Mesodermal cell (in vitro differentiated cells): ENCODE results near the gene PHACTR3.

Source experiments
- H3K27ac ChIP-seq: 2 replicates; pipeline ENCODE4 v1.7.0; 2013; ENCODE audit warnings: mild to moderate bottlenecking, low read depth, low read length, moderate library complexity; ENCODE audit not compliant: severe bottlenecking
- H3K36me3 ChIP-seq: 2 replicates; pipeline ENCODE4 v1.7.1; 2013; ENCODE audit warnings: mild to moderate bottlenecking, low read length, moderate library complexity; ENCODE audit not compliant: control insufficient read depth, insufficient read depth
- H3K4me1 ChIP-seq: one replicate; pipeline ENCODE4 v1.7.1; 2013; ENCODE audit warnings: mild to moderate bottlenecking, low read length; ENCODE audit not compliant: insufficient read depth, control insufficient read depth, poor library complexity, severe bottlenecking
- H3K4me3 ChIP-seq: 2 replicates; pipeline ENCODE4 v1.7.0; 2013; ENCODE audit warnings: low read length, control low read depth, mild to moderate bottlenecking; ENCODE audit not compliant: insufficient read depth, poor library complexity, severe bottlenecking; ENCODE audit errors: extremely low read depth
- H3K9me3 ChIP-seq: 2 replicates; pipeline ENCODE4 v1.7.1; 2013; ENCODE audit warnings: mild to moderate bottlenecking, low read length, moderate library complexity; ENCODE audit not compliant: control insufficient read depth
- WGBS, 2 experiments: methylation state at CpG; one replicate each; pipeline ENCODE4 v1.1.5; 2013; ENCODE audit warnings: missing lambda C conversion rate in 2 of 2; ENCODE audit not compliant: insufficient coverage in 2 of 2; 5-methylcytosine and 5-hydroxymethylcytosine counted together

Gene PHACTR3

GRCh38 chr20:59811681-59812171 is 207.4 kb downstream of the PHACTR3 start:
- Histone ChIP-seq H3K9me3 (no peaks in the 10 kb centered on the region), H3K4me1 (no peaks in the 10 kb centered on the region), H3K27ac (no peak overlapping the region), H3K36me3 (no peaks in the 10 kb centered on the region), H3K4me3 (no peak overlapping the region)
- WGBS, 2 experiments = 83 to 85% methylated on average over 7 of the region's 7 CpGs

GRCh38 chr20:59812286-59813125 is 208.2 kb downstream of the PHACTR3 start:
- Histone ChIP-seq H3K27ac (no peak overlapping the region), H3K4me3 (no peak overlapping the region), H3K4me1 (no peaks in the 10 kb centered on the region), H3K9me3 (no peaks in the 10 kb centered on the region), H3K36me3 (no peaks in the 10 kb centered on the region)
- WGBS, 2 experiments = 88 to 95% methylated on average over 21 to 23 of the region's 23 CpGs

- Histone ChIP-seq H3K27ac (no peak overlapping the region), H3K4me1 (no peaks in the 10 kb centered on the region), H3K36me3 (no peaks in the 10 kb centered on the region), H3K9me3 (no peaks in the 10 kb centered on the region), H3K4me3 (no peak overlapping the region)
- 83 to 92% methylated on average over 16 to 17 of the region's 18 CpGs for WGBS, 2 experiments
These were observed 209.0 kb downstream of the PHACTR3 start for GRCh38 chr20:59813126-59813947.

- 78 to 94% methylated on average over 14 to 15 of the region's 21 CpGs for WGBS, 2 experiments
- Histone ChIP-seq H3K36me3 (no peaks in the 10 kb centered on the region), H3K9me3 (no peaks in the 10 kb centered on the region), H3K27ac (no peak overlapping the region), H3K4me1 (no peaks in the 10 kb centered on the region), H3K4me3 (no peak overlapping the region)
These were observed 209.9 kb downstream of the PHACTR3 start for GRCh38 chr20:59813948-59814839.

GRCh38 chr20:59814840-59815340 is 210.6 kb downstream of the PHACTR3 start:
- Histone ChIP-seq H3K4me3 (no peak overlapping the region), H3K9me3 (no peaks in the 10 kb centered on the region), H3K4me1 (no peaks in the 10 kb centered on the region), H3K36me3 (no peaks in the 10 kb centered on the region), H3K27ac (no peak overlapping the region)
- WGBS, 2 experiments = 82 to 88% methylated on average over 6 to 8 of the region's 8 CpGs

DNA sequence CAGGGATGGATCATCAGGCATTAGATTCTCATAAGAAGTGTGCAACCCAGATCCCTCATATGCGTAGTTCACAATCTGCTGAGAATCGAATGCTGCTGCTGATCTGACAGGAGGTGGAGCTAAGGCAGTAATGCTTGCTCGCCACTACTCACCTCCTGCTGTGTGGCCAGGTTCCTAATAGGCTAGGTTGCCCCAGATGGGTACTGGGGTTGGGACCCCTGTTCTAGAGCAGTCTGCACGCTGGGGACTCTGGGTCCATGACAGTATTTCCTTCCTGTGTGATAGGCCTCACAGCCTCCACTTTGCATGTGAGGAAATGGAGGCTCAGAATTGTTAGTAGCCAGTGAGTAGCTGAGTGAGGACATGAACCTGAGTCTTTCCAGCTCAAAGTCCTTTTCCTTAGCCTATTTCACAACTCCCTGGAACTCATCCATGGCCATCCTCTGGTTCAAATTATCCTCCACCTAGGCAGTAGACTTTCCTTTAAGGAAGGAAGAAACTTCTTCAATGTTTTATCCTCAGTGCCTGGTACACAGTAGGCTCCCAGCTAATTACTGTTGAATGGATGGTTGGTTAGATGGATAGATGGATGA is 211.9 kb downstream of the PHACTR3 start:
- WGBS, 2 experiments = 88 to 90% methylated on average over 3 to 4 of the region's 4 CpGs
- no peaks in the 10 kb centered on the region for H3K36me3 ChIP-seq
- no peak overlapping the region for H3K27ac ChIP-seq
- H3K4me3 ChIP-seq = no peak overlapping the region
- H3K4me1 ChIP-seq = no peaks in the 10 kb centered on the region
- H3K9me3 ChIP-seq = no peaks in the 10 kb centered on the region

DNA sequence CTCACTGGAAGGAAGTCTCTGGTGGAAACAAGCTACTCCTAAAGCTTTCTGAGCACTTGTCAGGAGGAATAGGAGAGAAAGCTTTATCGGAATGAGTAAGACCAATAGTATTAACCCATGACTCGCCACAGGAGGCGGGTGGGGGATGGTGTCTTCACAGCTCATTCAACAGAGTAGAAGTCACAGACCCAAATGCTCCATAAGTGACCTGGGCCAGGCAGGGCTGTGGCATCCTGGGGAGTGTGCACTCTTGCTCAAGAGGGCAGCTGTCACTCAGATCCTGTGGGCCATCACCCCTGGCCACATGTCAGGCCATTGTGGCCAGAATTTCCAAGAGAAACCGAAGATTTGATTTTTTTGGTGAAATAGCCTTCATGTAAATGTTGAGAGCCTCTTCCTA is 213.1 kb downstream of the PHACTR3 start:
- 85 to 86% methylated on average over 3 to 4 of the region's 4 CpGs for WGBS, 2 experiments
- H3K9me3 ChIP-seq = no peaks in the 10 kb centered on the region
- no peak overlapping the region for H3K27ac ChIP-seq
- no peaks in the 10 kb centered on the region for H3K4me1 ChIP-seq
- no peaks in the 10 kb centered on the region for H3K36me3 ChIP-seq
- H3K4me3 ChIP-seq = no peak overlapping the region

DNA sequence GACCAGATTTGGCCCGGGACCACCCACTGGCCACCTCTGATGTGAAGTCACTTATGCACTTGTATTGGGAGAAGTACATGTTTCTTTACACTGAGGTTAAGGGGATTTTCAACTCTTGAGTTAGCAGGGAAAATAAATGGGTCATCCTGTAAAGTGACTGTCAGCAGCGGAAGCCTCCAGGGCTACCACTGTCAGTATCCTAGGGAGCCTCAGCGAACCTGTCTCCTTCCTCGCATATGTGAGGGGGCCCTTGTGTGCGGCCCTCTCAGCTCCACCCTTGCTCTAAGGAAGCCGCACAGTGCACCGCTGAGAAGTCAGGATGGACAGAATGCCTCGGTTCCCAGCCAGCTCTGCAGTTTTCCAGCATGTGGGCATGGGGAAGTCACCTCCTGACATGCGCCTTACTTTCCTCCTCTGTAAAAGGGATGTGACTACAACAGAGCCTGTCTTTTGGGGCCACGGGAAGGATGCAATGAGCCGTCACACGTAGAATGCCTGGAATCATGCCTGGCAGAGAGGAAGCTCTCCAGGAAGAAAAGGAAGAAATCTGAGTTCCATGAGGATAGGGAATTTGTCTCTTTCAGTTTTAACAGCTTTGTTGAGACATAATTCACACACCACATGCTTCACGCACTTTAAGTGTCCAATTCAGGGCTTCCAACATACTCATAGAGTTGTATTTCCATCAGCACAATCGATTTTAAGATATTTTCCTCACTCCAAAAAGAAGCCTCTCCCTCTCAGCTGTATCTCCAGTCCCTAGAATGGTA is 213.7 kb downstream of the PHACTR3 start:
- H3K4me1 ChIP-seq = no peaks in the 10 kb centered on the region

DNA sequence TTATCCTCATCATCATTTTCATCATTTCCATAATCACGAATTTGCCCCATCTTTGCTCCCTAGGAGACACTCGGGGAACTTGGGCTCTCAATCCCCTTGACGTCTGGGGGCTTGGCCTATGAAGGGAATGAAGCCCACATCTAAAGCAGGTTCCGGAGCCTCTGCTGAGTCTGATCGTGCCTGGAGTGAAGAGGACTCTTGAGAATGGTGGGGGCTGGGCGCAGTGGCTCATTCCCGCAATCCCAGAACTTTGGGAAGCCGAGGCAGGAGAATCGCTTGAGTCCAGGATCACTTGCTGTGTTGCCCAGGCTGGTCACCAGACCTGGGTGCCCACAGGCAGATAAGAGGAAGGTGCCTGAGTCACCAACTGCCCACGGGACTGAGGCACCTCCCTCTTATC is 214.6 kb downstream of the PHACTR3 start:
- H3K4me3 ChIP-seq = no peak overlapping the region
- no peaks in the 10 kb centered on the region for H3K36me3 ChIP-seq
- no peaks in the 10 kb centered on the region for H3K9me3 ChIP-seq
- H3K27ac ChIP-seq = no peak overlapping the region
- H3K4me1 ChIP-seq = no peaks in the 10 kb centered on the region
- WGBS, 2 experiments = 86 to 87% methylated on average over 7 to 10 of the region's 10 CpGs

More for the DNA sequence above, 213.7 kb downstream of the PHACTR3 start:
- no peak overlapping the region for H3K4me3 ChIP-seq
- 77 to 91% methylated on average over 11 to 12 of the region's 14 CpGs for WGBS, 2 experiments
- H3K27ac ChIP-seq = no peak overlapping the region
- H3K9me3 ChIP-seq = no peaks in the 10 kb centered on the region
- H3K36me3 ChIP-seq = no peaks in the 10 kb centered on the region
